HepG2 (cell line): Measurements from ENCODE around the gene ECT2. TPM values are rescaled to one million over a fixed set of nuclear protein-coding genes. Genes with fewer than 3 reads are reported as not detected.

Source experiments
- AHDC1 ChIP-seq: sonication (generic); formaldehyde crosslinking; IDR thresholded peaks from 2 replicates; pipeline ENCODE4 v1.5.1; 2020; ENCODE audit warnings: mild to moderate bottlenecking, missing genetic modification reagents, borderline replicate concordance
- ARHGAP35 ChIP-seq: sonication (generic); formaldehyde crosslinking; IDR thresholded peaks from 2 replicates; pipeline ENCODE4 v1.9.0; 2022; ENCODE audit warnings: mild to moderate bottlenecking, inconsistent platforms, moderate library complexity, missing genetic modification reagents, borderline replicate concordance
- EP300 ChIP-seq, 3 experiments: sonication (generic) in 1 of 3; formaldehyde crosslinking in 1 of 3; IDR thresholded peaks; 2 replicates each; pipeline versions ENCODE4 v1.5.1 to v1.6.1; 2011 to 2020; ENCODE audit warnings: low read depth in 2 of 3, low read length in 2 of 3, borderline replicate concordance in 1 of 3, improper control_type of control experiment in 1 of 3, mild to moderate bottlenecking in 1 of 3, missing genetic modification reagents in 1 of 3, moderate library complexity in 1 of 3
- FOXK1 ChIP-seq: sonication (generic); formaldehyde crosslinking; IDR thresholded peaks from 2 replicates; pipeline ENCODE4 v1.4.0; 2020; ENCODE audit warnings: low read depth, missing genetic modification reagents, borderline replicate concordance
- PAXIP1 ChIP-seq: sonication (generic); formaldehyde crosslinking; conservative IDR thresholded peaks from 2 replicates; pipeline ENCODE4 v1.4.0; 2020; ENCODE audit warnings: mild to moderate bottlenecking, missing genetic modification reagents, moderate library complexity
- PHF5A ChIP-seq: IDR thresholded peaks from one replicate; pipeline ENCODE4 v1.6.1; 2018; ENCODE audit warnings: low read depth, missing genetic modification reagents; ENCODE audit not compliant: unreplicated experiment
- SRSF4 ChIP-seq: fragments of 200-400 bp; formaldehyde crosslinking; IDR thresholded peaks from one replicate; pipeline ENCODE4 v1.6.1; 2018; ENCODE audit warnings: mild to moderate bottlenecking, low read depth, low read length, moderate library complexity; ENCODE audit not compliant: poor library complexity, severe bottlenecking
- THAP11 ChIP-seq: IDR thresholded peaks from 2 replicates; pipeline ENCODE4 v1.6.1; 2016; ENCODE audit warnings: missing biosample characterization, missing genetic modification reagents
- ZBTB46 ChIP-seq: sonication (generic); formaldehyde crosslinking; IDR thresholded peaks from 2 replicates; pipeline ENCODE4 v1.4.0; 2020; ENCODE audit warnings: mild to moderate bottlenecking, missing genetic modification reagents, borderline replicate concordance
- ZNF597 ChIP-seq: sonication (generic); formaldehyde crosslinking; IDR thresholded peaks from 2 replicates; pipeline ENCODE4 v1.5.0; 2020; ENCODE audit warnings: missing genetic modification reagents
- ZNF704 ChIP-seq: sonication (generic); formaldehyde crosslinking; IDR thresholded peaks from 2 replicates; pipeline ENCODE4 v1.8.1; 2023; ENCODE audit warnings: mild to moderate bottlenecking, inconsistent platforms, moderate library complexity, missing genetic modification reagents, borderline replicate concordance
- ZNF772 ChIP-seq: sonication (generic); formaldehyde crosslinking; IDR thresholded peaks from 2 replicates; pipeline ENCODE4 v1.5.0; 2020; ENCODE audit warnings: mild to moderate bottlenecking, missing genetic modification reagents
- polyA plus RNA-seq, 8 experiments: library from polyadenylated mRNA; depleted of rRNA in 3 of 8; stranded (reverse) in 7 of 8; unstranded in 1 of 8; fragments of >200 nt; fragmentation: Illumina TruSeq in 4 of 8; extraction: Trizol in 4 of 8; gene quantifications; 2 replicates each; pipeline versions ENCODE4 v1.2.1 to v1.2.3, GENCODE V29; 2011 to 2016; ENCODE audit warnings: low read depth in 4 of 8, missing spikeins in 1 of 8, mixed read lengths in 1 of 8; ENCODE audit not compliant: insufficient read depth in 1 of 8
- total RNA-seq, 5 experiments: library from RNA; depleted of rRNA; stranded (reverse); fragments of >200 nt; fragmentation: Illumina TruSeq; extraction: Trizol; gene quantifications; 2 replicates each; pipeline ENCODE4 v1.2.3, GENCODE V29; 2016; ENCODE audit warnings: low read depth in 1 of 5

ECT2 gene
- total and polyA plus RNA-seq, 2 of the 13 experiments (the other 11 are each of a cell fraction or from before 2014, with no cell fraction given): 21.6 to 52.0 TPM

GRCh38 chr3:172708921-172709773, 41.4 kb upstream of the ECT2 start (continued):
- TF ChIP-seq ZNF597 (no peak), PAXIP1 (CRISPR knock-in tag) (peak; percentile 78), ZNF704 (CRISPR knock-in tag) (no peak; the same call in 1 of the 2 replicates), ZNF772 (CRISPR knock-in tag) (no peak), FOXK1 (no peak), EP300 (IDR thresholded peaks at IDR 0.05; ENCODE audit: low read depth in 2 of 2, low read length in 2 of 2) (peak in 1 of 2 experiments; percentile 27; a peak in 1 of 4 replicates), EP300 (CRISPR knock-in tag; IDR thresholded peaks at IDR 0.05; ENCODE audit: borderline replicate concordance) (no peak), ARHGAP35 (CRISPR knock-in tag) (no peak), ZBTB46 (no peak), SRSF4 (no peak), THAP11 (CRISPR knock-in tag) (no peak), AHDC1 (CRISPR knock-in tag) (peak; percentile 64; the same call in 1 of the 2 replicates), PHF5A (CRISPR knock-in tag) (no peak)
